ENCODE data around the gene MC1R. TPM values are rescaled to one million over a fixed set of nuclear protein-coding genes. Genes with fewer than 3 reads are reported as not detected.

Gene MC1R
- total RNA-seq, 1 experiment from 2014 or later = 13.4 TPM

DNA sequence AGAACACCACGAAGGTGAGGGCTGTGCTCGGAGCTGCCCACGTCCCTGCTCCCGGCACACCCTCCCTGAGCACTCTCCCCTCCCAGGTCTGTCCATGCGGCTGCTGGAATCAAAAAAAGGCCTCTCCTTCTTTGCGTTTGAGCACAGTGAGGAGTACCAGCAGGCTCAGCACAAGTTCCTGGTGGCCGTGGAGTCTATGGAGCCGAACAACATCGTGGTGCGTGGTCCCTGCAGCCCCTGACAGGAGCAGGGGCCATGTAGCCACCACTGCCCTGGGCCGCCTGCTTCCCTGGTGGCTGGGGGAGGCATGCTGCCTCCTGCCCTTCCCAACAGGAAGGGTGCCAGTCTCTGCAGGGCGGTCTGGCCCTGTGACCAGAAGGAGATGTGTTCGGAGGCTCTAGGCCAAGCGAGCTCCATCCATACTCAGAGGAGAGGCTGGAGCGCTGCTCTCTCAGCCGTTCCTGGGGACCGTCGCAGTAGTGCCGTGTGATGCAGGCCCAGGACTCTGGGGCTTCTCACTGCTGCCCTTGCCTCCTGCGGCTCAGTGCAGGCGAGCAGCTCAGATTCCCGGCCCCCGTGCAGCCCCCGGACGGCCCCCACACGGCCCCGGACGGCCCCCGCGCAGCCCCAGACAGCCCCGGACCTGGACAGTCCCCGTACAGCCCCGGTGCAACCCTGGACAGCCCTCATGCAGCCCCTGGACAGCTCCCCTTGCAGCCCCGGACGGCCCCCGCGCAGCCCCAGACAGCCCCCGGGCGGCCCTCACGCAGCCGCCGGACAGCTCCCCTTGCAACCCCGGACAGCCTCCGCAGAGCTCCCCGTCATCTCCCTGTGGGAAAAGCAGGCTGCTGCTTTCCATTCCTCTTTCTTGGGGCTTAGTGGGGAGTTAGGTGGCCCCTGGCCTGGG, 24.8 kb upstream of the MC1R start:
- CTCF ChIA-PET = interaction anchor here (0.6 kb wide), 1 partner anchor 79 kb away, joined by 3 read pairs; no protein-coding TSS in a partner anchor
- no peaks in the 10 kb centered on the region for H3K27me3 ChIP-seq (replicated peaks; ENCODE audit: insufficient read depth, low read depth, low read length, poor library complexity)
- no TSS peak for BruUV-seq (replicated peaks)
- TF ChIP-seq, protein P1, sequence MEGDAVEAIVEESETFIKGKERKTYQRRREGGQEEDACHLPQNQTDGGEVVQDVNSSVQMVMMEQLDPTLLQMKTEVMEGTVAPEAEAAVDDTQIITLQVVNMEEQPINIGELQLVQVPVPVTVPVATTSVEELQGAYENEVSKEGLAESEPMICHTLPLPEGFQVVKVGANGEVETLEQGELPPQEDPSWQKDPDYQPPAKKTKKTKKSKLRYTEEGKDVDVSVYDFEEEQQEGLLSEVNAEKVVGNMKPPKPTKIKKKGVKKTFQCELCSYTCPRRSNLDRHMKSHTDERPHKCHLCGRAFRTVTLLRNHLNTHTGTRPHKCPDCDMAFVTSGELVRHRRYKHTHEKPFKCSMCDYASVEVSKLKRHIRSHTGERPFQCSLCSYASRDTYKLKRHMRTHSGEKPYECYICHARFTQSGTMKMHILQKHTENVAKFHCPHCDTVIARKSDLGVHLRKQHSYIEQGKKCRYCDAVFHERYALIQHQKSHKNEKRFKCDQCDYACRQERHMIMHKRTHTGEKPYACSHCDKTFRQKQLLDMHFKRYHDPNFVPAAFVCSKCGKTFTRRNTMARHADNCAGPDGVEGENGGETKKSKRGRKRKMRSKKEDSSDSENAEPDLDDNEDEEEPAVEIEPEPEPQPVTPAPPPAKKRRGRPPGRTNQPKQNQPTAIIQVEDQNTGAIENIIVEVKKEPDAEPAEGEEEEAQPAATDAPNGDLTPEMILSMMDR (conservative IDR thresholded peaks at IDR 0.05; ENCODE audit: low read depth, low read length) = no peak
- no peak for TF ChIP-seq EZH2 (IDR thresholded peaks at IDR 0.05; ENCODE audit: borderline replicate concordance, low read depth, low read length, poor library complexity, severe bottlenecking)
- H3K4me1 ChIP-seq (ENCODE audit: insufficient read depth, low read length, poor library complexity, severe bottlenecking) = no peaks in the 10 kb centered on the region
- peaks cover 64% of the 10 kb centered on the region for H3K36me3 ChIP-seq (ENCODE audit: insufficient read depth, low read length, poor library complexity, severe bottlenecking)
- intact Hi-C loops (cut with micrococcal nuclease; ENCODE audit: unreplicated experiment) = no loop called here
- no peak overlapping the region for H3K27ac ChIP-seq (ENCODE audit: low read depth, low read length, poor library complexity, severe bottlenecking)
- H3K4me3 ChIP-seq (ENCODE audit: low read depth, low read length, poor library complexity, severe bottlenecking) = no peak overlapping the region
- POLR2A ChIA-PET (ENCODE audit: low non-redundant PET) = no interaction called here
- H3K9me3 ChIP-seq (ENCODE audit: low read depth, low read length, poor library complexity, severe bottlenecking) = no peaks in the 10 kb centered on the region
- DNase-seq (ENCODE audit: low spot score) = no peak

DNA sequence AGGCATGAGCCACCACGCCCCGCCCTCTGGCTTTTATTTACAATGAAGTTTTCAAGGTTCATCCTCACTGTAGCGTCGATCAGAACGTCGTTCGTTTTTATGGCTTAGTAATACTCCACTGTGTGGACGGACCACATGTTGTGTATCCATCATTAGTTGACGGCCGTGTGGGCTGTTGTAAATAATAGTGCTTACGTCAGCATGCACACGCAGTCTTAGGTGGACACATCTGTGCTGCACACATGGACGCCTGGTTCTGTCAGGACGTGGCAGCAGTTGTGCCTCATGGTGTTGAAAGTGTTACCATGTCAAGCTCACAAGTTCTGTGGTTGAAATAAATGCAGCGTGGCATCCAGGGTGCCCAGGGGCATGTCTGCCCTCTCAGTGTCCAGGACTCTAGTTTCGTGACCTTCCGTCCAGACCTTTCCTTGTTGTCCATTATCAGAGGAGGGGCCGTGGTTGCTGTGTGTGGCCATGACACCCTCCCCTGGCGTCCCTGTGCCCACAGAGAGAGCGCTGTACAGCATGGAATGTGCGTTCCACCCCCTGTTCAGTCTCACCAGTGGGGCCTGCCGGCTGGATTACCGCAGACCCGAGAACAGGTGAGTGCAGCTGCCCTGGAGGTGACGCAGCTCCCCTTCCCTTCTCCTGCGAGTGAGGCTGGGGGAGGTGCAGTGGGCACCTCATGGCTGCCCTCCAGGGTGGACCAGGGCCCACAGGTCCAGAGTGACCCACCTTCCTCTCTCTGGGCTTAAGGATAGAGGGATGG, 23.0 kb upstream of the MC1R start:
- H3K4me3 ChIP-seq (ENCODE audit: low read depth, low read length, poor library complexity, severe bottlenecking) = no peak overlapping the region
- DNase-seq (ENCODE audit: low spot score) = no peak
- intact Hi-C loops (cut with micrococcal nuclease; ENCODE audit: unreplicated experiment) = no loop called here
- POLR2A ChIA-PET (ENCODE audit: low non-redundant PET) = no interaction called here
- CTCF ChIA-PET = no interaction called here
- no peak overlapping the region for H3K27ac ChIP-seq (ENCODE audit: low read depth, low read length, poor library complexity, severe bottlenecking)
- TF ChIP-seq EZH2 (IDR thresholded peaks at IDR 0.05; ENCODE audit: borderline replicate concordance, low read depth, low read length, poor library complexity, severe bottlenecking) = no peak
- TF ChIP-seq, protein P1 (conservative IDR thresholded peaks at IDR 0.05; ENCODE audit: low read depth, low read length) = no peak
- no peaks in the 10 kb centered on the region for H3K4me1 ChIP-seq (ENCODE audit: insufficient read depth, low read length, poor library complexity, severe bottlenecking)
- H3K27me3 ChIP-seq (replicated peaks; ENCODE audit: insufficient read depth, low read depth, low read length, poor library complexity) = no peaks in the 10 kb centered on the region
- peaks cover 72% of the 10 kb centered on the region for H3K36me3 ChIP-seq (ENCODE audit: insufficient read depth, low read length, poor library complexity, severe bottlenecking)
- no TSS peak for BruUV-seq (replicated peaks)
- H3K9me3 ChIP-seq (ENCODE audit: low read depth, low read length, poor library complexity, severe bottlenecking) = no peaks in the 10 kb centered on the region

DNA sequence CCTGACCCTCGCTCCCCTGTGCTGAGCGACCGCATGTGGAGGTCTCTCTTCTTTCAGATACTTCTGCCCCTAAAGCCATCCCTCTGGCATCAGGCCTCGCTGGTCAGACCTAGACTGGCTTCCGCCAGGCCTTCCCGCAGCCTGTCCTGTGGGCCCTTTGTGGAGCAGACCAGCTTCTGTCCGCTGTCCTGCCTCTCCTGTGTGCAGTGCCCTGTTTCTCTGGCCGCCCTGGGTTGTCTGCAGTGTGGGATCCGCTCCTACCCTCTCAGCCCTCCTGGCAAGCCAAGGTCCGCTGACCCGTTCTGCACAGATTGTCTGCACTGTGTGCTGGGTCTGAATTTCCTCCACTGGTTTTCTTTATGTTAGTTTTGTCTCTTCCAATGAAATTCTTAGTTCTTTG, 21.5 kb upstream of the MC1R start:
- H3K36me3 ChIP-seq (ENCODE audit: insufficient read depth, low read length, poor library complexity, severe bottlenecking) = peaks cover 69% of the 10 kb centered on the region
- no peak for TF ChIP-seq EZH2 (IDR thresholded peaks at IDR 0.05; ENCODE audit: borderline replicate concordance, low read depth, low read length, poor library complexity, severe bottlenecking)
- TF ChIP-seq, protein P1 (conservative IDR thresholded peaks at IDR 0.05; ENCODE audit: low read depth, low read length) = no peak
- no TSS peak for BruUV-seq (replicated peaks)
- ChIA-PET CTCF (no interaction called here), POLR2A (ENCODE audit: low non-redundant PET) (no interaction called here)
- DNase-seq (ENCODE audit: low spot score) = no peak
- no peaks in the 10 kb centered on the region for H3K27me3 ChIP-seq (replicated peaks; ENCODE audit: insufficient read depth, low read depth, low read length, poor library complexity)
- H3K27ac ChIP-seq (ENCODE audit: low read depth, low read length, poor library complexity, severe bottlenecking) = no peak overlapping the region
- intact Hi-C loops (cut with micrococcal nuclease; ENCODE audit: unreplicated experiment) = no loop called here
- no peaks in the 10 kb centered on the region for H3K9me3 ChIP-seq (ENCODE audit: low read depth, low read length, poor library complexity, severe bottlenecking)
- H3K4me3 ChIP-seq (ENCODE audit: low read depth, low read length, poor library complexity, severe bottlenecking) = no peak overlapping the region
- no peaks in the 10 kb centered on the region for H3K4me1 ChIP-seq (ENCODE audit: insufficient read depth, low read length, poor library complexity, severe bottlenecking)
